ENCODE results near the gene POU5F1.
A peak's percentile ranks its signal among the peaks of the same experiment; 100 is the strongest.

Gene POU5F1

GRCh38 chr6:31122791-31123706, 47.4 kb downstream of the POU5F1 start:
- no peak overlapping the region for H3K4me3 ChIP-seq
- H3K27ac ChIP-seq = peak overlapping the region in 13 of 21 experiments; percentile 4 to 69 (median 45)

GRCh38 chr6:31121131-31121790, 49.2 kb downstream of the POU5F1 start:
- no peak overlapping the region for H3K4me3 ChIP-seq
- peak overlapping the region in 4 of 21 experiments; percentile 22 to 50 (median 31) for H3K27ac ChIP-seq

- H3K27ac ChIP-seq = peak within 1 kb of the TSS in 4 of 21 experiments; percentile 22 to 50 (median 26)
These were observed 50.1 kb downstream of the POU5F1 start, which contains the start of gene CDSN for GRCh38 chr6:31120151-31120915. TSS of gene CDSN (minus strand) at chr6:31120446. CDS start at chr6:31120419, 27 bp downstream.

GRCh38 chr6:31118178-31118577, 52.3 kb downstream of the POU5F1 start:
- Histone ChIP-seq H3K27ac (peak overlapping the region in 3 of 21 experiments; percentile 13 to 35 (median 20)), H3K4me3 (peak overlapping the region in 1 of 7 experiments; percentile 0)

More at GRCh38 chr6:31120151-31120915, 50.1 kb downstream of the POU5F1 start, which contains the start of gene CDSN:
- H3K4me3 ChIP-seq = no peak within 1 kb of the TSS

- peak overlapping the region in 12 of 21 experiments; percentile 2 to 85 (median 48) for H3K27ac ChIP-seq
- peak overlapping the region in 3 of 7 experiments; percentile 0 to 19 (median 13) for H3K4me3 ChIP-seq
These were observed 53.7 kb downstream of the POU5F1 start for GRCh38 chr6:31116661-31117385.

- no peak overlapping the region for H3K4me3 ChIP-seq
- peak overlapping the region in 11 of 21 experiments; percentile 2 to 91 (median 83) for H3K27ac ChIP-seq
These were observed 54.4 kb downstream of the POU5F1 start for GRCh38 chr6:31115941-31116560.

- peak overlapping the region in 20 of 21 experiments; percentile 31 to 91 (median 81) for H3K27ac ChIP-seq
- peak overlapping the region in 6 of 7 experiments; percentile 8 to 17 (median 16) for H3K4me3 ChIP-seq
These were observed 55.3 kb downstream of the POU5F1 start for GRCh38 chr6:31114970-31115849.

GRCh38 chr6:31114541-31114878, 56.0 kb downstream of the POU5F1 start, which contains the start of gene PSORS1C1:
TSS of gene PSORS1C1 (plus strand) at chr6:31114800. CDS start at chr6:31129633, 14,833 bp downstream.
- peak within 1 kb of the TSS in 20 of 21 experiments; percentile 31 to 91 (median 81) for H3K27ac ChIP-seq
- H3K4me3 ChIP-seq = peak within 1 kb of the TSS in 6 of 7 experiments; percentile 8 to 17 (median 16)
